OCI-LY1 (cell line): ENCODE data around the gene PGBD5.

Source experiments
- EZH2 ChIP-seq: fragments of 200-600 bp; sonication (generic), shearing (Covaris generic); IDR thresholded peaks from 2 replicates; pipeline ENCODE4 v1.8.0; 2017; ENCODE audit warnings: borderline replicate concordance, mixed run types, mild to moderate bottlenecking, antibody characterized with exemption, low read length, moderate library complexity, mixed read lengths
- TF ChIP-seq, protein P1 (sequence below): fragments of 200-600 bp; sonication (generic), shearing (Covaris generic); IDR thresholded peaks from 2 replicates; pipeline ENCODE4 v1.5.1; 2017; ENCODE audit warnings: mild to moderate bottlenecking, antibody characterized with exemption, low read length, moderate library complexity, mixed read lengths

DNA sequence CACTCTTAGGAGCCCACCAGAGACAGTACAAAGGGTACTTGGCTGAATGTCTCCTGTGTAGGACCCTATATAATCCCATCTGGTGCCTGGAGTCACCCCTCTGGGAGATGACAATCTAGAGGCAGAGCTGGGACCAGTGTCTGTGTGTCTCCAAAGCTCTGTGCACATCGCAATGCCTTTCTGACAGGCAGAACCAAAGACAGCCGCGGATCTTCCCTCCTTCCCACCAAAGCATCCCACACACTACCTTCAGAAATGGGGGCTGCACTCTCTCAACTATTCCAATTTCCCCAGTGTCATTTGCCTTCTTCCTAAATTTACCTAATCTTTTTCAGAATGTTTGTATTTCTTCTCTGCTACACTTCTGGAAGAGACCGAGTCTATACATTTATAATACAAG lies 12.0 kb downstream of the PGBD5 start:
- TF ChIP-seq, protein P1, sequence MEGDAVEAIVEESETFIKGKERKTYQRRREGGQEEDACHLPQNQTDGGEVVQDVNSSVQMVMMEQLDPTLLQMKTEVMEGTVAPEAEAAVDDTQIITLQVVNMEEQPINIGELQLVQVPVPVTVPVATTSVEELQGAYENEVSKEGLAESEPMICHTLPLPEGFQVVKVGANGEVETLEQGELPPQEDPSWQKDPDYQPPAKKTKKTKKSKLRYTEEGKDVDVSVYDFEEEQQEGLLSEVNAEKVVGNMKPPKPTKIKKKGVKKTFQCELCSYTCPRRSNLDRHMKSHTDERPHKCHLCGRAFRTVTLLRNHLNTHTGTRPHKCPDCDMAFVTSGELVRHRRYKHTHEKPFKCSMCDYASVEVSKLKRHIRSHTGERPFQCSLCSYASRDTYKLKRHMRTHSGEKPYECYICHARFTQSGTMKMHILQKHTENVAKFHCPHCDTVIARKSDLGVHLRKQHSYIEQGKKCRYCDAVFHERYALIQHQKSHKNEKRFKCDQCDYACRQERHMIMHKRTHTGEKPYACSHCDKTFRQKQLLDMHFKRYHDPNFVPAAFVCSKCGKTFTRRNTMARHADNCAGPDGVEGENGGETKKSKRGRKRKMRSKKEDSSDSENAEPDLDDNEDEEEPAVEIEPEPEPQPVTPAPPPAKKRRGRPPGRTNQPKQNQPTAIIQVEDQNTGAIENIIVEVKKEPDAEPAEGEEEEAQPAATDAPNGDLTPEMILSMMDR, result no peak
- no peak for TF ChIP-seq EZH2
